GM12878 (cell line): ENCODE results near the gene KCNIP3. TPM values are rescaled to one million over a fixed set of nuclear protein-coding genes. Genes with fewer than 3 reads are reported as not detected.

Experiments
- PAX5 ChIP-seq: IDR thresholded peaks from 2 replicates; pipeline ENCODE4 v1.6.1; 2011; ENCODE audit warnings: low read depth, low read length, borderline replicate concordance
- RAD21 ChIP-seq: IDR thresholded peaks from 2 replicates; pipeline ENCODE4 v1.6.1; 2011; ENCODE audit warnings: mild to moderate bottlenecking, low read depth, low read length, moderate library complexity; ENCODE audit not compliant: insufficient read depth
- SMC3 ChIP-seq: IDR thresholded peaks from 2 replicates; pipeline ENCODE4 v1.6.1; 2011; ENCODE audit warnings: low read length, improper control_type of control experiment, borderline replicate concordance
- TCF7 ChIP-seq: IDR thresholded peaks from 2 replicates; pipeline ENCODE4 v1.6.1; 2014; ENCODE audit warnings: antibody characterized with exemption, borderline replicate concordance
- polyA plus RNA-seq, 11 experiments: library from polyadenylated mRNA; depleted of rRNA in 4 of 11; unstranded in 6 of 11; stranded (reverse) in 5 of 11; fragments of >200 nt; fragmentation: Nextera tagmentation in 4 of 11; fragmentation: Illumina TruSeq in 1 of 11; extraction: Ambion mirVana in 4 of 11; extraction: Trizol in 1 of 11; gene quantifications; 1 replicate in 1 of 11; 2 replicates in 10 of 11; pipeline versions ENCODE4 v1.2.1 to v1.2.3, GENCODE V29; 2011 to 2016; ENCODE audit warnings: inconsistent platforms in 2 of 11, missing spikeins in 2 of 11, low read depth in 1 of 11
- total RNA-seq, 4 experiments: library from RNA; depleted of rRNA in 3 of 4; stranded (reverse); fragments of >200 nt in 3 of 4; fragmentation: Illumina TruSeq in 1 of 4; extraction: Trizol in 1 of 4; gene quantifications; 2 replicates each; pipeline versions ENCODE4 v1.2.1 to v1.2.3, GENCODE V29; 2013 to 2021
- TF ChIP-seq, protein P1 (sequence below): fragments of 450-650 bp; IDR thresholded peaks from 2 replicates; pipeline ENCODE4 v1.6.1; 2016; ENCODE audit warnings: mild to moderate bottlenecking, moderate library complexity, borderline replicate concordance
- TF ChIP-seq, protein P2 (sequence below), 3 experiments: IDR thresholded peaks in 2 of 3; conservative IDR thresholded peaks in 1 of 3; 2 replicates each; pipeline ENCODE4 v1.5.1; 2011; ENCODE audit warnings: low read depth in 3 of 3, low read length in 3 of 3, mild to moderate bottlenecking in 3 of 3, control low read depth in 2 of 3, moderate library complexity in 2 of 3, inconsistent platforms in 1 of 3, mixed read lengths in 1 of 3; ENCODE audit not compliant: control insufficient read depth in 2 of 3, insufficient read depth in 1 of 3; ENCODE audit errors: extremely low read depth in 1 of 3

The KCNIP3 gene
- total and polyA plus RNA-seq, 10 of the 15 experiments (the other 5 are each of a cell fraction or from before 2014, with no cell fraction given) = not detected

DNA sequence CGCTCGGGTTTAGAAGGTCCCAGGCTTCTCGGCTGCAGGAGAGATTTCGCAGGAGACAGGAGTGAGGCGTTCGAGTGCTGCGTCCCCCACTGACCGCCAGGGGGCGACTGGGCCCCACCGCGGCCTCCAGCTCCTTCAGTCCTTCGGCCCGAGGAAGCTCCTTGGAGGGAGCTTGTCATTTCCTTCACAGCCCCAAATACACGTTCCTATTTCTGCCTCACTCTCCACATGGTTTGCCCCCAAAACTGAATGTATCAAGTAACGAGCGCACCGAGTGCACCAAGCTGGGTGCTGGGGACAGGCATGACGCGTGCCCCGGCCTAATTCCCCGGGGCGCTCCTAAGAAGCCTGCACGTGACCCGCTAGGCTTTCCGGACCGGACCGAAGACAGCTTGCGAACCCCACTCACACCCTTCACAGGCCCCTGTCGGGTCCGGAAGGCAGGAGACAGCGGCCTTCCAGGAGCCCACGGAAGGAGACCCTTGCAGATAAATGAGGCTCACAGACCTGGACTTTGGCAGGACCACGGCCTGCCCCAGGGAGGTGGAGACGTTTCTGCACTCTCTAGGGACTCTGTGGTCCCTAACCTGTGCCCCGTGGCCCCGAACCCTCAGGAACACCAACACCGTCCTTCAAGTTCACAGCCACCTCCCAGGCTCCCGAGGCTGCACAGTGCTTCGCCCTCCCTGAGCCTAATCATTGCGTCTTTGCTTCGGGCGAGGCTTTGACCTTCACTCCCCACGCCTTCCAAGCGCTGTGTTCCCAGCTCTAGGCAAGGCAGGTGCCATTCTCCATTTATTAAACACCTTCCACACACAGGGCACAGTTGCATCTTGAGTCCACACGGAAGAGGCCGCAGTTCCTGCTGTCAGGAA lies 92.3 kb downstream of the KCNIP3 start (continued):
- TF ChIP-seq, protein P1, sequence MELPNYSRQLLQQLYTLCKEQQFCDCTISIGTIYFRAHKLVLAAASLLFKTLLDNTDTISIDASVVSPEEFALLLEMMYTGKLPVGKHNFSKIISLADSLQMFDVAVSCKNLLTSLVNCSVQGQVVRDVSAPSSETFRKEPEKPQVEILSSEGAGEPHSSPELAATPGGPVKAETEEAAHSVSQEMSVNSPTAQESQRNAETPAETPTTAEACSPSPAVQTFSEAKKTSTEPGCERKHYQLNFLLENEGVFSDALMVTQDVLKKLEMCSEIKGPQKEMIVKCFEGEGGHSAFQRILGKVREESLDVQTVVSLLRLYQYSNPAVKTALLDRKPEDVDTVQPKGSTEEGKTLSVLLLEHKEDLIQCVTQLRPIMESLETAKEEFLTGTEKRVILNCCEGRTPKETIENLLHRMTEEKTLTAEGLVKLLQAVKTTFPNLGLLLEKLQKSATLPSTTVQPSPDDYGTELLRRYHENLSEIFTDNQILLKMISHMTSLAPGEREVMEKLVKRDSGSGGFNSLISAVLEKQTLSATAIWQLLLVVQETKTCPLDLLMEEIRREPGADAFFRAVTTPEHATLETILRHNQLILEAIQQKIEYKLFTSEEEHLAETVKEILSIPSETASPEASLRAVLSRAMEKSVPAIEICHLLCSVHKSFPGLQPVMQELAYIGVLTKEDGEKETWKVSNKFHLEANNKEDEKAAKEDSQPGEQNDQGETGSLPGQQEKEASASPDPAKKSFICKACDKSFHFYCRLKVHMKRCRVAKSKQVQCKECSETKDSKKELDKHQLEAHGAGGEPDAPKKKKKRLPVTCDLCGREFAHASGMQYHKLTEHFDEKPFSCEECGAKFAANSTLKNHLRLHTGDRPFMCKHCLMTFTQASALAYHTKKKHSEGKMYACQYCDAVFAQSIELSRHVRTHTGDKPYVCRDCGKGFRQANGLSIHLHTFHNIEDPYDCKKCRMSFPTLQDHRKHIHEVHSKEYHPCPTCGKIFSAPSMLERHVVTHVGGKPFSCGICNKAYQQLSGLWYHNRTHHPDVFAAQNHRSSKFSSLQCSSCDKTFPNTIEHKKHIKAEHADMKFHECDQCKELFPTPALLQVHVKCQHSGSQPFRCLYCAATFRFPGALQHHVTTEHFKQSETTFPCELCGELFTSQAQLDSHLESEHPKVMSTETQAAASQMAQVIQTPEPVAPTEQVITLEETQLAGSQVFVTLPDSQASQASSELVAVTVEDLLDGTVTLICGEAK = no peak
- no peak for TF ChIP-seq PAX5
- TF ChIP-seq TCF7 = no peak
- TF ChIP-seq, protein P2, sequence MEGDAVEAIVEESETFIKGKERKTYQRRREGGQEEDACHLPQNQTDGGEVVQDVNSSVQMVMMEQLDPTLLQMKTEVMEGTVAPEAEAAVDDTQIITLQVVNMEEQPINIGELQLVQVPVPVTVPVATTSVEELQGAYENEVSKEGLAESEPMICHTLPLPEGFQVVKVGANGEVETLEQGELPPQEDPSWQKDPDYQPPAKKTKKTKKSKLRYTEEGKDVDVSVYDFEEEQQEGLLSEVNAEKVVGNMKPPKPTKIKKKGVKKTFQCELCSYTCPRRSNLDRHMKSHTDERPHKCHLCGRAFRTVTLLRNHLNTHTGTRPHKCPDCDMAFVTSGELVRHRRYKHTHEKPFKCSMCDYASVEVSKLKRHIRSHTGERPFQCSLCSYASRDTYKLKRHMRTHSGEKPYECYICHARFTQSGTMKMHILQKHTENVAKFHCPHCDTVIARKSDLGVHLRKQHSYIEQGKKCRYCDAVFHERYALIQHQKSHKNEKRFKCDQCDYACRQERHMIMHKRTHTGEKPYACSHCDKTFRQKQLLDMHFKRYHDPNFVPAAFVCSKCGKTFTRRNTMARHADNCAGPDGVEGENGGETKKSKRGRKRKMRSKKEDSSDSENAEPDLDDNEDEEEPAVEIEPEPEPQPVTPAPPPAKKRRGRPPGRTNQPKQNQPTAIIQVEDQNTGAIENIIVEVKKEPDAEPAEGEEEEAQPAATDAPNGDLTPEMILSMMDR (IDR thresholded peaks at IDR 0.05 in 2 of 3, conservative IDR thresholded peaks at IDR 0.05 in 1 of 3; ENCODE audit: control insufficient read depth in 2 of 3, extremely low read depth in 1 of 3, insufficient read depth in 1 of 3, low read depth in 3 of 3, low read length in 3 of 3) = peak; percentile 85 to 97 (median 91)
- TF ChIP-seq SMC3 = peak; percentile 62
- peak; percentile 69 for TF ChIP-seq RAD21
